ENCODE results near the gene CDK14.

Gene CDK14

DNA sequence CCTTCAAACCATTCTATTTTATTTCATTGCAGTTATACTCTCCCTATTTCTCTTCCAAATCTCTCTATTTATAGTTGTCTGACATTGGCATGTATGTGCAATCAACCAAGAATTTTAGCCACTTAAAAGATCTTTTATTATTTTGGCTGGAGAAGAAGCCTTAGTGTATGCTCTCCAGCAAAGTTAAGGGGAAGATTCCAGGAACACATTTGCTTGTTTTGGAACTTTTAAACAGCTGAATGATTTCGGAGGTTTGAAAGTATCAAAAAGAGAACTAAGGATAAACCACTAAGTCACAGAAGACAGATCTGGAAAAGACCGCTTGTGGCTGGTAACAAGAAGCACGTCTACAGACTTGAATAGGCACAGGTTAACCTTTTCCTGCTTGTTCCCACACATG is 485.9 kb downstream of the CDK14 start:
- no peak overlapping the region for H3K4me3 Mint-ChIP-seq
- H3K36me3 Mint-ChIP-seq, result peaks cover 4% of the 10 kb centered on the region
- CTCF ChIA-PET, result no interaction called here
- H3K9me3 Mint-ChIP-seq, result no peaks in the 10 kb centered on the region
- no peak for DNase-seq
- no peak overlapping the region for H3K27ac Mint-ChIP-seq
- H3K27me3 Mint-ChIP-seq, result no peaks in the 10 kb centered on the region
- H3K4me1 Mint-ChIP-seq, result peaks cover 31% of the 10 kb centered on the region

DNA sequence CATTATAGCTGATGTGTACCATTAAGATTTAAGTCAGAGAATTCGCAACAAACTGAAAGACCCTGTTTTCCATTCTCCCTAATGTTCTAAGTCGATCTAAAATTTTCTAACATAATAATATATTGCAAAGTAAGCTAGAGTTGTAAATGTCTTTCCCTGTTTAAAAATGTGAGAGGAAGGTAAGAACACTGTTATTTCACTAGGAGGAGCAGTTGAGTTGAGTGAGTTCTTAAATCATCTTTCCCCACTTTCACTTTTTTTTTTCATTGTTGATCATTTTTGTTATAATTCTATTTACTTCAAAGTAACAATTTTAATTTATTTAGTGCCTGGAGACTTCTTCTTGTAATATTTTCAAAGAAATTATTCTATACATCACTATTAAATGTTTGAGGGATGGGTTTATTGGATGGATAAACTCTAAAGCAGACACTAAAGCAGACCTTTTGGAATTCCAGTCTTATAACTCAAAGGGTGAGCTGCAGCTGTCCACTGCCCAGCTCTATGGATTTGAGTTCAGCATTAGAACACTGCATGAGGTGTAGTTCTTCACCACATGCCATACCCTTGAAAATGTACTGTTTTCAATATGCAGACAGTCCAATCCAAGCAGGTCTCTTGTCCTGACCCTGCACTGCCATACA is 486.9 kb downstream of the CDK14 start:
- CTCF ChIA-PET, result interaction anchor here (0.6 to 1.3 kb wide), 4 partner anchors 555 to 1529 kb away, joined by 3 read pairs; no protein-coding TSS in a partner anchor
- no peak for DNase-seq
- no peak overlapping the region for H3K4me3 Mint-ChIP-seq
- peaks cover 4% of the 10 kb centered on the region for H3K36me3 Mint-ChIP-seq
- peaks cover 31% of the 10 kb centered on the region for H3K4me1 Mint-ChIP-seq
- no peak overlapping the region for H3K27ac Mint-ChIP-seq
- H3K27me3 Mint-ChIP-seq, result no peaks in the 10 kb centered on the region
- no peaks in the 10 kb centered on the region for H3K9me3 Mint-ChIP-seq

DNA sequence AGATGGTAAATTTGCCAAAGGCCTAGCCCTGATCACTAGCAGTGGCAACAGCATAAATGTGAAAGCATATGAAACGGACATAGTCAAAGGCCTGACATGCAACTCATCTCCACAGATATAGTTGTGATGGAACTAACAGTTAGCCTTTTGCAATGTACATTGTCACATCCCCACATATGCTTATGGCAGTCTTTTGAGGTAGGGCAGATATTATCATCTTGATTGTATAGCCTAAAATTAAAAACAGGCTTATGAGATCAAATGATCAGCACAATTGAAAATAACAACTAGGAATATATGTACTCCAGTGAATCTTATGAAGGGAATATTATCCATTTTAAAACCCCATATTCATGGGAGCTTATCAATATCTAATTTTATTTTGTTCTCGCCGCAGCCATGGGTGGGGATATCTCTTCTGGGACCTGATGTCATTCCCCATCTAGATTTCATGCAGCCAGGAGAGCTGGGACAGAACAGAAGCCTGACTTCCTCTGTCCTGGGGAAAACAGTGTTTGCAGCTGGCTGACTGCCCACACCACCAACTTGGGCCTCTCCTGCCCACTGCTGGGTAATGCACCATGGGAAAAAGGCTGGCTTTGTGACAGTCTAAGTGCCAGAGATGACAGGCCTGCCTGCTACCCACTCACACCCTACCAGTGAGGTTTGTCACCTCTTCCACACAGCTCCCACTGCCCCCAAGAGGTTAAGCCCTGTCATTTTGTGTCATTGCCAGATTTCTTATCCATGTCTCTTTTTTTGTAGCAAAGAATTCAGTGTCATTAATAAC is 487.9 kb downstream of the CDK14 start:
- Mint-ChIP-seq H3K36me3 (peaks cover 4% of the 10 kb centered on the region), H3K4me3 (no peak overlapping the region), H3K27me3 (no peaks in the 10 kb centered on the region), H3K27ac (no peak overlapping the region), H3K9me3 (no peaks in the 10 kb centered on the region), H3K4me1 (peaks cover 31% of the 10 kb centered on the region)
- CTCF ChIA-PET, result interaction anchor here (1.1 kb wide), 1 partner anchor 700 kb away, joined by 3 read pairs; no protein-coding TSS in a partner anchor
- no peak for DNase-seq

DNA sequence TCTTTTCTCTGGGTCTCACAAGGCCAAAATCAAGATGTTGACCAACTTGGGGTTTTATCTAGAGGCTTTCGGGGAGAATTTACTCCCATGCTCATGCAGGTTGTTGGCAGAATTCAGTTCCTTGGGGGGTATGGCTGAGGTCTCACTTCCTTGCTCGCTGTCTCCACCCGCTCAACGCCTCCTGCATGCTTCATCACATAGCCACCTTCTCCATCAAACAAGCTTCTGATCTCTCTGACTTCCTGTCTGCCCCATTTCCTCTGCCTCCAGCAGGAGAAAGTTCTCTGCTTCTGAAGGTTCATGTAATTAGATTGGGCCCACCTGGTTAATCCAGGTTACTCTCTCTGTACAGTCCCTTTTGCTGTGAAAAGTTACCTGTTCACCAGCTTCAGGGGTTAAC is 489.1 kb downstream of the CDK14 start:
- Mint-ChIP-seq H3K4me1 (peaks cover 31% of the 10 kb centered on the region), H3K9me3 (no peaks in the 10 kb centered on the region), H3K4me3 (no peak overlapping the region), H3K36me3 (peaks cover 4% of the 10 kb centered on the region), H3K27me3 (no peaks in the 10 kb centered on the region), H3K27ac (peak overlapping the region; percentile 73)
- peak; percentile 29 for DNase-seq
- CTCF ChIA-PET, result no interaction called here

DNA sequence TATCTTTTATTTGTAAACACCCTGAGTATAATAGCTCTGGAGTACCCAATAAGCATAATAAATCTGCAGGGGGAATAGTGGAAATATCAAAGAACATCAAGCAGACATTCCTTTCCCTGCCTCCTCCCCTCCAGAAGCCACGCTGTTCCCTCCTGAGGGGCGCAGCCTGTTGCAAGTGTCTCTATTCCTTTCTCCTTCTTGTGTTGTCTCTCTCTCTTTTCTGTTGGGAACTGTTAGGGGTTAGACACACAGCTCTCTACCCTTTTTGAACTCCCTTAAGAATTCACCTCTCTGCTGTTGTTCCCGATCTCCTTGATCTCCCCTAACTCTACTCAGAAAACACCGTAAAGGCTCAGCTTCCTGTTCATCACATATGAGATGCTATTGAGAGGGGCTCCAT is 490.1 kb downstream of the CDK14 start:
- peaks cover 4% of the 10 kb centered on the region for H3K36me3 Mint-ChIP-seq
- peaks cover 31% of the 10 kb centered on the region for H3K4me1 Mint-ChIP-seq
- H3K9me3 Mint-ChIP-seq, result no peaks in the 10 kb centered on the region
- H3K4me3 Mint-ChIP-seq, result no peak overlapping the region
- H3K27ac Mint-ChIP-seq, result no peak overlapping the region
- H3K27me3 Mint-ChIP-seq, result peaks cover 3% of the 10 kb centered on the region
- no peak for DNase-seq
- CTCF ChIA-PET, result interaction anchor here (1.2 kb wide), 1 partner anchor 794 kb away, joined by 3 read pairs; the partner anchor contains the start of gene MTERF1

DNA sequence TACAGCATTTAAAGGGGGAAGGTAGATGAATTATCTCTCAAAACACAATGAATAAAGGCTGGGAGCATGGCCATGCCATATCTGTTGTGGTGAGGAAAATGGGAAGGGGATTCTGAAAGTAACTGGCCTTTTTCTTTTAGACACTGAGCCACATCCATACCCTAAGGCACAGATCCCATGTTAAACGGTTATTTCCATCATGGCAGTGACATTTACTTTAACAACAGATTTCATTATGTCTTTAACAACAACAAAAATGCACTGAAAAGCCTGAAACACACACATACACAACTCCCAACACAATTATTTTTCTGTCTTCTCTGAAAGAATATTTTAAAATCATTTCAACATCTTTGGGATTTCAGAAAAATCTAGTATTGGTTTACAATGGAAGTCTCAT is 492.0 kb downstream of the CDK14 start:
- DNase-seq, result no peak
- peaks cover 4% of the 10 kb centered on the region for H3K36me3 Mint-ChIP-seq
- peaks cover 6% of the 10 kb centered on the region for H3K27me3 Mint-ChIP-seq
- peaks cover 28% of the 10 kb centered on the region for H3K4me1 Mint-ChIP-seq
- CTCF ChIA-PET, result no interaction called here
- no peak overlapping the region for H3K4me3 Mint-ChIP-seq
- H3K27ac Mint-ChIP-seq, result no peak overlapping the region
- no peaks in the 10 kb centered on the region for H3K9me3 Mint-ChIP-seq

DNA sequence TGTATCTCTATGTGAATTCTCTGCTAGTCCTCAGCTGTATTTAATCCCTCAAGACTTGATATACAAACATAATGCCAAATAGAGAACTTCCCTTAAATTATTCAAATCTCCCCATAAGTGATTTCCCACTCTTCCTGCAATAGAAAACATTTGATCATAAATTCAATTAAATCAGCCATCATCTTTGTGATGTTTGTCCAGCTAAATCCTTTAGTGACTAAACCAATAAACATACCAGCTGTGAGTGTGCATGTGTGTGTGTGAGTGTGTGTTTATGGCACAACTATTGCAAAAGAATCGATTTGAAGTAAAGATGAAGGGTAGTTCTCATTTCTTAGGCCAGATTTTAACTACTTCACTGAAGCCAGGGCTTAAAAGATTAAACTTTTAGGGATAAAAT is 492.6 kb downstream of the CDK14 start:
- Mint-ChIP-seq H3K4me1 (peaks cover 25% of the 10 kb centered on the region), H3K27me3 (peaks cover 6% of the 10 kb centered on the region), H3K36me3 (peaks cover 4% of the 10 kb centered on the region), H3K27ac (no peak overlapping the region), H3K4me3 (no peak overlapping the region), H3K9me3 (no peaks in the 10 kb centered on the region)
- CTCF ChIA-PET, result interaction anchor here (0.5 kb wide), 1 partner anchor 91 kb away, joined by 4 read pairs; no protein-coding TSS in a partner anchor
- DNase-seq, result no peak

DNA sequence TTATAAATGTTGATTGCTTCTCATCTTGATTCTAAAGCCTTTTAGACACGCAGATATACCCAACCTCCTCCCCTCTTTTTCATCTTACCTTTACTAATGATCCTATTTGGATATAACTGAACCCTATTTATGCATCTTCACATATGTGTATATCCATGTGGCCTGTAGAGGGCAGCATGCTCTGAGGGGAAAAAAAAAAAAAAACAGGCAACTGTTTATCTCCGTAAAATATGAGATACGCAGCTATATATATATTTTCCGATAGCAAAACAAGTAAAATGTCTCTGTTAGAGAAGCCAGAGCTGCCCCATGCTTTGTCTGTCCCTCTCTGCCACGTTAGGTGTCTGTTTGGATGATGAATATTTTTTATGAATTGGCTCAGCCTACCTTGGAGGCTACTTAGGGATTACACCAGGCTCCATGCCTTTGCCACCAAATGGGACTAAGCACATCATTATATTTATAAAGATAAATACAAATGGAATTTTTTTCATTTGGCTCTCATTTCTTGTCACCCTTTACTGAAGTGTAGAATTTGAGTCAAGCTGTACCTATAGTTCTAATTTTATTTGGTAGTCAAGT is 493.4 kb downstream of the CDK14 start:
- Mint-ChIP-seq H3K9me3 (no peaks in the 10 kb centered on the region), H3K27ac (no peak overlapping the region), H3K4me3 (no peak overlapping the region), H3K36me3 (peaks cover 4% of the 10 kb centered on the region), H3K4me1 (peaks cover 18% of the 10 kb centered on the region), H3K27me3 (peaks cover 6% of the 10 kb centered on the region)
- no peak for DNase-seq
- CTCF ChIA-PET, result interaction anchor here (0.9 to 1.5 kb wide), 5 partner anchors 15 to 694 kb away, joined by 3 to 7 read pairs (median 3); no protein-coding TSS in a partner anchor

DNA sequence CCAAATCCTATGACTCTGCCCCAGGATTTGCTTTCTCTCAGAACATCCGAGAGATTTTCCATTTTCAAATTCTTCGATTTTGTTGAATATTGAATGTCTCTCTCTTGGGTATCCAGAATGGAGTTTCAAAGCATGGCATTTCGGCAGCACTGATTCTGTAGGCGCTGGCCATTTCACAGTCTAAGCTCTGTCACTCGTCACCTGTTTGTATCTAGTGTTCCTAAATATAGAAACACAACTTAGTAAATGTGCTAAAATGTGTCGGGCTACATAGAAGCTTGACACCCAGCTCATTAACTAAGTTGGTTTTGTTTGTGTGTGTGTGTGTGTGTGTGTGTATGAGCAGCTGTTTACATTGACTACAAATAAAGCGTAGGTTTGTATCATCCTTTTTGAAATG is 494.6 kb downstream of the CDK14 start:
- Mint-ChIP-seq H3K4me3 (no peak overlapping the region), H3K27ac (no peak overlapping the region), H3K27me3 (peaks cover 6% of the 10 kb centered on the region), H3K36me3 (no peaks in the 10 kb centered on the region), H3K9me3 (no peaks in the 10 kb centered on the region), H3K4me1 (peaks cover 7% of the 10 kb centered on the region)
- CTCF ChIA-PET, result interaction anchor here (1.2 to 1.5 kb wide), 2 partner anchors 208 to 693 kb away, joined by 3 read pairs; no protein-coding TSS in a partner anchor
- no peak for DNase-seq

DNA sequence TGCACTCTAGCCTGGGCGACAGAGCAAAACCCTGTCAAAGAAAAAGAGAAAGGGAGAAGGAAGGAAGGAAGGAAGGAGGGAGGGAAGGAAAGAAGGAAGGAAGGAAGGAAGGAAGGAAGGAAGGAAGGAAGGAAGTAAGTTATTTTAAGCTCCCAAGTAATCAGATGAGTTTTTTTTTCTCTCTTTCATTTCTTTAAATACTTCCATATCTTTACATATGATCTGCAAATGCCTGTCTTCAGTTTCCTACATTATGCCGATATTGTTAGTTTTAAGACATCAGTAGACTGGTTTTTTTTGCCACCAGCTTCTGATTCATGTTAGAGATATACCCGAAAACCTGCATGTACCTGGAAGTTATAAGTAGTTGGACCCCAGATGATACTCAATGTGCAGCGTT is 495.5 kb downstream of the CDK14 start:
- Mint-ChIP-seq H3K27me3 (peaks cover 6% of the 10 kb centered on the region), H3K4me3 (no peak overlapping the region), H3K9me3 (no peaks in the 10 kb centered on the region), H3K27ac (no peak overlapping the region), H3K4me1 (no peaks in the 10 kb centered on the region), H3K36me3 (no peaks in the 10 kb centered on the region)
- no peak for DNase-seq
- CTCF ChIA-PET, result no interaction called here

DNA sequence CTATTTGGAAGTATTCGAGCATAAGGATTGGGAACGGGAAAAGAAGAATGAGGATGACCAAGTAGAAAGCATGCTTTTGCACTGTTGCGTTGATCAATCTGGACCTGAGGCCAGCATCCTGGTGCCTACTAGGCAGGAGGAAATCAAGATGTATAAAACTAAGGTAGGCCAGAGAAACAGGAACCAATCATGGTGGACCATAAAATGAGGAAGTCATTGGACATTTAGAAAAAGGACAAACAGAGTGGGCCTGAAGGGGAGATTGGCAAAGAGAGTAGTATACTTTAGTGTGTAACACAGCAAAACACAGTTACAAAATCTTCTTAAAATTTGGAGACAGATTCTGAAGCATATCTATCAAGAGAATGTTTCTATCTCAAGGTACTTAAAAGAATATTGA is 497.1 kb downstream of the CDK14 start:
- H3K4me1 Mint-ChIP-seq, result no peaks in the 10 kb centered on the region
- no peaks in the 10 kb centered on the region for H3K9me3 Mint-ChIP-seq
- peaks cover 6% of the 10 kb centered on the region for H3K27me3 Mint-ChIP-seq
- DNase-seq, result no peak
- no peak overlapping the region for H3K4me3 Mint-ChIP-seq
- CTCF ChIA-PET, result no interaction called here
- H3K36me3 Mint-ChIP-seq, result no peaks in the 10 kb centered on the region
- H3K27ac Mint-ChIP-seq, result no peak overlapping the region

DNA sequence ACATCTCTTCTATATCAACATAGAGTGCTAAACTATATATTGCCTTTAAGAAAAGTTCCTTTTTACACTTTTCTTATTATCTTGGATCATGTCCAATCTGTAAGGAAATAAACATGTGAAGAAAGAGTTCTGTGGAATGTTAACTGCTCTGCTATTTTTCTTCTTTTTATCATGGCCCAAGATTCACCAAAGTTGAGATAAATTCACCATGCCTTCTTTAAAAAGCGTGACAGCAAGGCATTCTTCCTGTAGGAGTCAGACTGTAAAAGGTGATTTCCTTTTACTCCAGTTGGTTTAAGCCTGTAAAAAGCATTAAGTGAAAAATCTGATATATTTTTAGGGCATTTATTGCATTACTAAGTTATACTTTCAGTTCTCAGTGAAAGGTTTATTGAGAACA is 502.4 kb downstream of the CDK14 start:
- no peaks in the 10 kb centered on the region for H3K4me1 Mint-ChIP-seq
- no peak for DNase-seq
- no peaks in the 10 kb centered on the region for H3K36me3 Mint-ChIP-seq

DNA sequence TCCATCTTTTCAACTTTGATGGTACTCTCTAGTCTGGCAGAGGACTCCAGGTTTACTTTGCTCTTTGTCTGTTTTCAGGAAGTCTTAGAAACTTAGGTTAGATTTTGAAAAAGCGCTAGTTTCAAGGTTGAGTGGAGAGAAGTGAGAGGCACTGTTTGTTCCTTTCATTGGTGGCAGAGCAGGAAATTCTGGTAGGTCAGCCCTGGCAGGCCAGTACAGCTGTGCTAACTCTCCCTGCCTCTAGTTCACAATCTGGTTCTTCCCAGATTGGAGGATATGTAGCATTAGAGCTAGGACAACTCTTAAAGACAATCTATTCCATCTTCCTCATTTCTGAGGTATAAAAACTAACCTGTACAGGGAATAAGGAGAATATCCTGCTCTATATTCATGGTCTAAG is 507.2 kb downstream of the CDK14 start:
- Mint-ChIP-seq H3K4me3 (no peak overlapping the region), H3K9me3 (no peaks in the 10 kb centered on the region), H3K36me3 (no peaks in the 10 kb centered on the region), H3K4me1 (no peaks in the 10 kb centered on the region), H3K27me3 (no peaks in the 10 kb centered on the region), H3K27ac (no peak overlapping the region)
- CTCF ChIA-PET, result no interaction called here
- no peak for DNase-seq

More for the DNA sequence above, 502.4 kb downstream of the CDK14 start:
- H3K9me3 Mint-ChIP-seq, result no peaks in the 10 kb centered on the region
- H3K4me3 Mint-ChIP-seq, result no peak overlapping the region
- CTCF ChIA-PET, result no interaction called here
- no peak overlapping the region for H3K27ac Mint-ChIP-seq
- H3K27me3 Mint-ChIP-seq, result no peaks in the 10 kb centered on the region

DNA sequence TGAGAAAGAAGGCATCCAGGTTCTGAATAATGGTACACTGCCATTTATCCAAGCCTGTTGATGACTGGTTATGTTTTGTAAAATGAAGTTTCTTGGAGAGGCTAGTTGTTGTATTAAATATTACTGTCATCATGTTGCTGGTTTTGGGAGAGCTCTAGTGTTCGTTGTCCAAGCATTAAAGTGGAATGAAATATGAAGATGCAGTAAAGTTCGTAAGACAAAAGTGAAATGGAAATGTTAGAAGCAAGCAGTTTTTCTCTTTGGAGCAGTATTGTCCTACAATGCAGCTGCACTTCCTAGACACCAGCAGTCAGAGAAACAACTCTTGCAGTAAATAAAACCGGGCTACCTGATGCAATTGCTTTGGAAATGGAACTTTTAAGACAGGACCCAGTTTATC is 511.3 kb downstream of the CDK14 start:
- Mint-ChIP-seq H3K27me3 (no peaks in the 10 kb centered on the region), H3K4me3 (no peak overlapping the region), H3K36me3 (no peaks in the 10 kb centered on the region), H3K9me3 (no peaks in the 10 kb centered on the region), H3K27ac (no peak overlapping the region), H3K4me1 (no peaks in the 10 kb centered on the region)
- no peak for DNase-seq
- CTCF ChIA-PET, result no interaction called here
